GM13977 (cell line): Measurements from ENCODE around the gene TIMM29.

ENCODE experiments used
- DNase-seq: peaks from one replicate; pipeline ENCODE4 v3.0.0; 2012; ENCODE audit warnings: low spot score
- CTCF ChIP-seq: IDR thresholded peaks from 2 replicates; pipeline ENCODE4 v1.5.1; 2012; ENCODE audit warnings: mild to moderate bottlenecking, control low read depth; ENCODE audit not compliant: insufficient read depth; ENCODE audit errors: extremely low read depth, missing control alignments
- in situ Hi-C: fragments of 300-500 bp; cut with MboI; formaldehyde crosslinking; loops from one replicate; pipeline ENCODE4 v1.12.0; 2022; ENCODE audit warnings: low sequenced_read_pairs, low pct_unique_long_range_greater_than_20kb, mixed read lengths, inconsistent platforms; ENCODE audit not compliant: unreplicated experiment

The TIMM29 gene

GRCh38 chr19:10961073-10961860, 32.7 kb downstream of the TIMM29 start:
- DNase-seq = peak; percentile 25
- in situ Hi-C loops = no loop called here
- TF ChIP-seq CTCF = no peak

GRCh38 chr19:10962863-10963262, 34.3 kb downstream of the TIMM29 start:
- in situ Hi-C loops = no loop called here
- TF ChIP-seq CTCF = no peak

GRCh38 chr19:10963865-10964264, 35.3 kb downstream of the TIMM29 start:
- TF ChIP-seq CTCF = no peak
- in situ Hi-C loops = no loop called here
- DNase-seq = peak; percentile 14

More at GRCh38 chr19:10962863-10963262, 34.3 kb downstream of the TIMM29 start:
- peak; percentile 22 for DNase-seq

GRCh38 chr19:10964903-10965302, 36.3 kb downstream of the TIMM29 start:
- no peak for DNase-seq
- TF ChIP-seq CTCF = no peak
- in situ Hi-C loops = no loop called here

GRCh38 chr19:10965398-10965797, 36.8 kb downstream of the TIMM29 start:
- in situ Hi-C loops = no loop called here
- DNase-seq = no peak
- no peak for TF ChIP-seq CTCF

- TF ChIP-seq CTCF = no peak
- in situ Hi-C loops = no loop called here
- no peak for DNase-seq
Measured at GRCh38 chr19:10966809-10967208, 38.2 kb downstream of the TIMM29 start.
